NCI-H2227 (cell line): ENCODE measurements around the gene MOCS1.

Experiments
- DNase-seq: peaks from one replicate; lab custom pipeline; 2025; ENCODE audit not compliant: unreplicated experiment; lab: John Stamatoyannopoulos, UW

The MOCS1 gene

DNA sequence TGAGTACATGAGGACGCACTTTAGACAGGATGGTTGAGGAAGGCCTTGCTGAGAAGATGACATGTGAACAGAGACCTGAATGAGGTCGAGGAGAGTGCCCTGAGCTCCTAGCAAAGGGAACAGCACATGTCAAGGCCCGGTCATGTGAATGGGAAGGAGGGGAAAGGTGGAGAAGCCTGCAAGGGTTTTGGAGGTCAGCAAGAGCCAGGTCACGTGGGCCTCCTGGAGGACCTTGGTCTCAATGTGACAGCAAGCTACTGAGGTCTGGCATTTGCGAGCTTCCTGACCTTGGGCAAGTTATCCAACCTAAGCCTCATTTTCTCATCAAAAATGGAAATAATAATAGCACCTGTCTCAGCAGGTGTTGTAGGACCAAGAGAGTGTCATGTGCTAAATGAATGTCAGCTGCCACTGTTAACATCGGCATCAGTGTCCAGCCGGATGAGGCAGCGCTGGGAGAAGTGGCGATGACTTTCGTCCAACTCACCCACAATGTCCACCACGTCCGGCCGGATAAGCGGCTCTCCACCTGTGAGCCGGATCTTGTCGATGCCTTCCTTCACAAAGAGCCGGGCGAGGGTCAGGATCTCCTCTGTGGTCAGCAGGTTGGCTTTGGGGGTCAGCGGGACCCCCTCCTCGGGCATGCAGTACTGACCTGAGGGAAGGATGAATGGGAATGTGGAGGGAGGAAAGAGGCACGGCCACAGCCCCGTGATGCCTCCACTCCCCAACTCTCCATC, 8.9 kb downstream of the MOCS1 start:
- no peak for DNase-seq

GRCh38 chr6:39924283-39924682, 10.0 kb downstream of the MOCS1 start:
- DNase-seq, result no peak

GRCh38 chr6:39923861-39924260, 10.4 kb downstream of the MOCS1 start:
- no peak for DNase-seq

GRCh38 chr6:39923394-39923793, 10.9 kb downstream of the MOCS1 start:
- no peak for DNase-seq

- no peak for DNase-seq
Measured at GRCh38 chr6:39922821-39923220, 11.4 kb downstream of the MOCS1 start.

DNA sequence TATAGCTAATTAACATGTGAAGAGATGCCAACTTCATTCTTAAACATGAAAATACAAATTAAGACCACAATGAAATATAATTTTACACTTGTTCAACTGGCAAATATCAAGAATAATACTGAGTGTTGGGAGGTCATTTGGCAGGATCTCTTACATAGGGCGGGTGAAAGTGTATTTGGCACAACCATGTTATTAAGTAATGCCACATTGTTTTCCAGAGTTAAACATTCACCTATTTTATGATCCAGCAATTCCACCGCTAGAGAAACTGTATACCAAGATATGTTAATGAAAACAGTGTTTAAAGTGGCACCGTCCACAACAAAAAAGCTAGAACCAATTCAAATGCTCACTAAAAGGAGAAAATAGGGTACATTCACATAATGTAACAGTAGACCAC, 14.1 kb downstream of the MOCS1 start:
- no peak for DNase-seq

DNA sequence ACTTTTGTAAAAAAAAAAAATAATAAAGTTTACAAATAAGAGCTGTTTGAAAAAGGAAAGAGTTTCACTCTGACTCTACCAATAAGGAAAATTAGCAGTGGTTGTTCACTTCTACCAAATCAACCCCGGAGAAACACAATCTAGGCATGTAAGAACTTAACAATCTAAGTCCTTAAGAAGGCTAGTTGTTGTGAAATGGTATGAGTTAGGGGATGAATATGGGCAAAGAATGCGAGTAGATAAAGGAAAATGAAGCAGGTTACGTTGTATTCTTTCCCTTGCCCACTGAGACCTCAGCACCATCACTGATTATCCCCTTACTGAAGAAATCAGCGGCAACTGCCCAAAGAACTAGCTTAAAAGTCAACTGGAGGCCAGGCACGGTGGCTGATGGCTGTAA, 15.4 kb downstream of the MOCS1 start:
- DNase-seq, result no peak

DNA sequence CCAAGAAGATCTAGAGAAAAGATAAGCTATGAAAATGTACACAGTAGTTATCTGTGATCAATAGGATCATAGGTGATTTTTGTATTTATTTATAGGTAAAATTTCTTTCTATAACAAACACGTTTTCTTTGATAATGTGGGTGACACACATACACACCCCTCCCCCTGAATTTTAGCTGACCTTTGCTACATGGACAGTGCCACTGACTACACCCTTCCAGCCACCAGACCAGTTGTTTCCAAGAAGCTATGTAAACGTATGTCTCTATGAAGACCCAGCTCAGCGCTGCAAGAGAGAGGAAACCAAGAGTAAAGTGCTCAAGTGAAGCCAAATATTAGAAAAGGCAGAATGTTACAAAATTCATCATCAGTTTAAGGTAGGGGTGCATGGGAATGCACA, 16.3 kb downstream of the MOCS1 start:
- DNase-seq, result no peak

DNA sequence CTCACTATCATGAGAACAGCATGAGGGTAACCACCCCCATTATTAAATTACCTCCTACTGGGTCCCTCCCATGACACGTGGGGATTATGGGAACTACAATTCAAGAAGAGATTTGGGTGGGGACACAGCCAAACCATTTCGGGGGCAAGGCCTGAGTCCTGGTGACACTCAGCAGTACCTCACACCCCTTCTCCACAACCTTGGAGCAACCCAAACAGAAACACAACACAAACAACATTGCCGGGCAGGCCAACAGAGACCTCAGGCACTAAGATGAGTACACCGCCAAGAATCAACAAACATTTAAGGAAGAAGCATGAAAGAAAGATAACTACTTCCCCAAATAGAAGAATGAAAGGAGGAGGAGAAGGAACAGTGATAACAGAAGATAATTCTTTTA, 16.9 kb downstream of the MOCS1 start:
- DNase-seq, result no peak

DNA sequence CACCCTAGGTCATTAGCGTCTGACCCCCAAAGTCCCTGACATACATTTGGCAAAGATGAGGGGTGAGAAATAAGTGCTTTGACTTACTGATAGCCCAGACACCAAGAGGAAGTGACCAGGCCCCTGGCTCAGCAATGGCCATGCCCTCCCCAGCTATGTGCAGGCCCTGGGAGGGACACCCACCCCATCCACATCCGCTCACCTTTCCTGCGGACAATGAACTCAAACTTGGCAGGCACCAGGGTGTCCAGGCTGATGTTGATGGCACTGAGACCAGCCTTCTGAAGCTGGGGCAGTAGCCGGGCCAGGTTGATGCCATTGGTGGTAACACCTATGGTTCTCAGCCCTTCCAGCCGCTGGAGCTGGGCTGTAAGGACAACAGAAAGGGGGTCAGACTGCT, 18.4 kb downstream of the MOCS1 start:
- no peak for DNase-seq

DNA sequence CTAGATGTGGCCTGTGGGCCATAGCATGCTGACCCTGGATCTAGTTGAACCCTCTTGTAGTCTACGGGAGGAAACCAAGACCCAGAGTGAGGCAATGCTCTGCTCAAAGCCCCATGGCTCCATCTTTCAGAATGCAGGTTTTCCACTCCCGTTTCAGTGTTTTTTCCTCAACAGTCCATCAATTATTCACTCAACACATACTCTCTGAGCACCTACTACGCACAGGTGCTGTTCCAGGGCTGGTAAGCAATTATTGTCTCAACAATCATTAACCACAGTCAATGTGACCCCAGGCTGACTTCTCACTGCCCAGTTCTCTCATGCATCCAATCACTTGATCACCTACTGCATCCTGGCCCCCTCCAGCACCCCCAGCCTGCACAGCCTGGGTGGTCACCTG, 20.0 kb downstream of the MOCS1 start:
- DNase-seq, result no peak

GRCh38 chr6:39913391-39913916, 20.8 kb downstream of the MOCS1 start:
- no peak for DNase-seq

GRCh38 chr6:39912446-39912845, 21.8 kb downstream of the MOCS1 start:
- DNase-seq, result no peak

GRCh38 chr6:39911513-39912125, 22.6 kb downstream of the MOCS1 start:
- no peak for DNase-seq

DNA sequence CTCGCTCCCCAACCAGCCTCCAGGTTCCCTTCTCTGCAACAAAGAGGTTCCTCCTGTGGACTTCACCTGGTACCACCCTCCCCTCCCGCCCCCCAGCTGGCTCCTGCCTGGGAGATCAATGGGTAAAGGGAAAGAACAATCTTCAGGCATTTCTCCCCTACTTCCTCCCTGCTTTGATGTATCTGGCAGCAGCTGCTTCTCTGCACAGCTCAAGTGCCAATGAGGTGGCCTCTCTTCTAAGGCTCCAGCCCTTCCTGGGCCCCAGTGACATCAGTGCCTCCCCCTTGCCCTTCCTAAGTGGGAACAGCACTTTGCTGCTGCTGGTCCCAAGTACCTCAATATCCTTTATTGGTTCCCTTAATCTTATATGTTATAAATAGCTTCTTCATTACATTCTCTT, 23.5 kb downstream of the MOCS1 start:
- no peak for DNase-seq

GRCh38 chr6:39910164-39910563, 24.1 kb downstream of the MOCS1 start:
- DNase-seq, result no peak

GRCh38 chr6:39909701-39910100, 24.6 kb downstream of the MOCS1 start:
- no peak for DNase-seq

- DNase-seq, result no peak
Measured at GRCh38 chr6:39908838-39909583, 25.3 kb downstream of the MOCS1 start.

- no peak for DNase-seq
Measured at GRCh38 chr6:39907871-39908575, 26.2 kb downstream of the MOCS1 start.

- DNase-seq, result no peak
Measured at GRCh38 chr6:39906318-39906761, 27.9 kb downstream of the MOCS1 start.

DNA sequence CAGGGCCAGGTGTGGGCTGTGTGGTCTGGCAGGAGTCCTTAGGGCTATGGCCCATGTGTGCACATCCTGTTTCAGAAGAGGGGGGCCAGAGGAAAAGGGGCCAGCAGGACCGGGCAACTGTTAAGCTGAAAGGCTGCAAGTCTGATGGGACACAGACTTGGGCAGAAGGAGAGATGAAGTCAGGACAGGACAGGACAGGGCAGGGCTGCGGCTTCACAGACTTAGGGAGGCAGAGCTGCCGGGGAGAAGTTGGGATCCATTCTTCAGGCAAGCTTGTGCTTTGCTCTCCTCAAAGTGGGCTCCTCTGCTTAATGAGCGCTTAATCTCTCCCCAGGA, 28.7 kb downstream of the MOCS1 start:
- no peak for DNase-seq
